CD4-positive, alpha-beta T cell treated with Interleukin-21 for 1 hour (primary cell): Measurements from ENCODE around the gene VDAC1.
"Not testable (repeated sequence)": the region's sequence is repeated elsewhere in the genome, so short reads cannot be mapped to it uniquely, and the experiment has no call there.

Experiments
- DNase-seq: peaks from one replicate; pipeline ENCODE4 v3.0.0-alpha.2; 2020

The VDAC1 gene

GRCh38 chr5:133963493-133964128 lies 41.2 kb downstream of the VDAC1 start:
- no peak for DNase-seq

DNA sequence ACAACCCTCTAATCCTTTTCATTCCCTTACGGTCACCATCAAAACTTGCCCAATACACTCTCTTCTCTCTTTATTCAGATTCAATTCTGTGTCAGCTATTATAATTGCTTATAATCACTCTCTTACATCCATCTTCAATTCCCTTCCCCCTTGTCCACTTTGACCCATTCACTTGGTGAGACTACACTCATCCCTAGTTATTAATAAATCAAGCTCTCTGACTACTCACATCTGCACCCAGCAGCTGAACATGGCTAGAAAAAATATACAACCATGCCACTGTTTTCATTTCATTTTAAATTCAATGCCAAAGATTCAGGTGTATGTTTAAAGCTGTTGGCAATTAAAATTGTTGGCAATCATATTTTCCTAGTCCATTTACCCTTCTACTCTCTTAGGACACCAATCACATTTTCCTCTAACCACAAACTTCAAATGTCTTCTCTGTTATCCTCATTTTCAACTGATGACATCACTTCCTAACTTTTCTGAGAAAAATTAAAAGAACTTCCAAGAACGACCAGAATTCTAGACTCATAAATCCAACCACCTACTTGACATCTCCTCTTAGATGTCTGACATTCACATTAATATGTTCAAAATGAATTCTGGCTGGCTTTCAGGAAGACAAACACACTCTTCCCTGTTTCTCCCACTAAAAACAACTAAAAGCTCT lies 41.8 kb downstream of the VDAC1 start:
- DNase-seq: no peak

GRCh38 chr5:133962131-133962530 lies 42.6 kb downstream of the VDAC1 start:
- no peak for DNase-seq

DNA sequence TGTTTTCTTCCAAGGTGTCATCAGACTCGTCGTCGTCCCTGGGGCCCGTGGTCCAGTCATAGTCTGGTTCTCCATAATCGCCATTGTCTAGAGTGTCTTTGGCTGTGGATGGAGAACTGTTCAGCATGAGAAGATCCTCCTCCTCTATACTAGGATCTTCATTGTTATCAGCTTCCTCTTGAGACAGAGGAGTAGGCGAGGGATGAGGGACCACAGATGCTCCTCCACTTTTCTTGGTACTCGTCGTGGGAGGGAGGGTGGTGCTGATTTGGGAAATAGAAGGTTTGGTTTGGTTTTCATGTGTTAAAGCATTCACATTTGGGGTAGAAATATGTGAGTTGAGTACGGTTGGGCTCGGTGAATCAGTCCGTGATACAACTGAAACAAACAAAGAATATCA lies 45.1 kb downstream of the VDAC1 start:
- DNase-seq: no peak

DNA sequence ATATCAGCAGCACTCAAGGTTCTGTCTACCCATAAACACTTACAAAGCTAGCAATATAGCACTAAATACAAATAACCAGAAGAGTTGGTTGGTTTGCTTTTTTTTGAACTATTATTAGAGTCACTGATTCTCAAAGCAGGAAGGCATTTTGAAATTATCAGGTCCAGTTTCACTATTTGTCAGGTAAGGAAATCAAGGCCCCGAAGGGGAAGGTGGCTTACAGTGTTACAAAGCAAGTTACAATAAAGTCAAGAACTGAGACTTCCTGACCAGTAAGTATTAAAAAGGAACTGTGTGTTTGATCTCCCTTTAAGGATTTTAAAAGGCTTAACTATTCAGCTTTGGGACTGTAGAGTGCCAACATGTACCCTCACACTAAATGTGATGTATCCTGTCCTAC lies 47.2 kb downstream of the VDAC1 start:
- no peak for DNase-seq

GRCh38 chr5:133957080-133957479 lies 47.7 kb downstream of the VDAC1 start:
- no peak for DNase-seq

DNA sequence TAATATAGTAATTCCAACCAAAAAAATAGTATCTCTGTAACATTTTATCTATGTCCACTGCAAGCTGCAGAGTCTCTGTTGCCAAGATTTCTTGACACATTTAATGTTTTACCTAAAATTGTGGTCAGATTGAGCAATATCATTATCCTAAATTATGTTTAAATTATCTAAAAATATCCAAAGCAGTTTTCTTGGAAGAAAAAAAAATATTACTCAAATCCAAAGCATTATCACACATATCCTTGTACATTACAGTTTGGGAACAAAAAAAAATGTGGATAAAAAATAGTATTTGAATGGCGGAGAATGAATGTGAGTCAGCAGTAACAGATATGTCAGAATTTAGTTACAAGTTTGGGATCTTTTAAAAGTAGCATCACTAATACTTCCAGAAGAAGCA lies 48.6 kb downstream of the VDAC1 start:
- DNase-seq: not testable (repeated sequence)

- no peak for DNase-seq
These were observed 51.1 kb downstream of the VDAC1 start for GRCh38 chr5:133953568-133954145.

DNA sequence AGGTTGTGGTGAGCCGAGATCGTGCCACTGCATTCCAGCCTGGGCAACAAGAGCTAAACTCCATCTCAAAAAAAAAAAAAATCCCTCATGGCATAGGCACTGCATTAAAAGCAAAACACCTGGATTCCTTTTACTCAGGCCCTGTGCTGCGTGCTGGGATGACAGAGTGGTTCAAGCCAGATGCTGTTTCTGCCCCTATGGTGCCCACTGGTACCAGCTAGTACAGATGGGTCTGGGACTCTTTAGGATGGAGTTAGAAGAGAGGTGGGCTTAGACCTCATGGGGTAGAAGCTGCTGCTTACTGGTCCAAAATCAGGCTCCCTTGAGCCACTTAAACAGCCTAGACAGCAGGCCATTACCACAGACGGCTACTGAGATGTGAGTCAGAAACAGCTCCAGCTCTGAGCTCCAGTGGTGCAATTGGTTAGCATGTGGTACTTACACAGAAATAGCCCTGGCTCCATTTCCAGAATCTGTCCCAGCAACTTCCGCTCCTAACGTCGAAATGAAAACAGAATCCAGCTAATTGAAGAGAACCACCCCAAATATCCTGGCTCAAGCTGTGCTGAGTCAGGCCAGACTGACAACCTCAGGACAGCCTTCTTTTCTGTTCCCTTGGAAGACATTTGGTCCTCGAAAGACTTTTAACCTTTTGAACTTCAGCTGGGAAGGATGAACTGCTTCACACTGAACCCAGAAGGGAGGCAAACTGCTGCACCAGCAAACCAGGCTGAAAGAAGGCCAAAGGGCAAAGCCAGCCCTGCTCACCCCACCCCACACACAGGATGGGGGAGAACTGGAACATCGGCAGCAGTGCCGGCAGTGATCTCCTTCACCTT lies 51.8 kb downstream of the VDAC1 start:
- no peak for DNase-seq

- no peak for DNase-seq
These were observed 53.8 kb downstream of the VDAC1 start for GRCh38 chr5:133950821-133951612.

- DNase-seq: no peak
These were observed 56.1 kb downstream of the VDAC1 start for GRCh38 chr5:133948721-133949120.

GRCh38 chr5:133947431-133947841 lies 57.3 kb downstream of the VDAC1 start:
- no peak for DNase-seq

DNA sequence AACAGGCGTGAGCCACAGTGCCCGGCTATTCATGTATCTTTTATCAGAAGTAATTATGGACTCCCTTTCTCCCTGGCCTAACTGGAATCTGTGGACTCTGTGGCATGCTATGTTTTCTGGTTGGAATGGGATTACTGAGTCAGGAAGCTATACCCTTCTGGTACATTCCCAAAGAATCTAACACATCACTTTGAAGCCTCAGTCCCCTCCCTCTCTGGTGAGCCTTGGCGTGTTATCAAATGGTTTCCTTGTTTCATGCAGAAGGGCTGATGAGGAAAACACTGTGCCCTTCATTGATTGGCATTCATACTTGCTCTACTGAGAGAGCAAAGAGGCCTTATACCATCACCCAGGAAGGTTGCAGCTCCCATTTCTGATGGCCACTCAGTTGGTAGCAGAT lies 59.2 kb downstream of the VDAC1 start:
- no peak for DNase-seq

DNA sequence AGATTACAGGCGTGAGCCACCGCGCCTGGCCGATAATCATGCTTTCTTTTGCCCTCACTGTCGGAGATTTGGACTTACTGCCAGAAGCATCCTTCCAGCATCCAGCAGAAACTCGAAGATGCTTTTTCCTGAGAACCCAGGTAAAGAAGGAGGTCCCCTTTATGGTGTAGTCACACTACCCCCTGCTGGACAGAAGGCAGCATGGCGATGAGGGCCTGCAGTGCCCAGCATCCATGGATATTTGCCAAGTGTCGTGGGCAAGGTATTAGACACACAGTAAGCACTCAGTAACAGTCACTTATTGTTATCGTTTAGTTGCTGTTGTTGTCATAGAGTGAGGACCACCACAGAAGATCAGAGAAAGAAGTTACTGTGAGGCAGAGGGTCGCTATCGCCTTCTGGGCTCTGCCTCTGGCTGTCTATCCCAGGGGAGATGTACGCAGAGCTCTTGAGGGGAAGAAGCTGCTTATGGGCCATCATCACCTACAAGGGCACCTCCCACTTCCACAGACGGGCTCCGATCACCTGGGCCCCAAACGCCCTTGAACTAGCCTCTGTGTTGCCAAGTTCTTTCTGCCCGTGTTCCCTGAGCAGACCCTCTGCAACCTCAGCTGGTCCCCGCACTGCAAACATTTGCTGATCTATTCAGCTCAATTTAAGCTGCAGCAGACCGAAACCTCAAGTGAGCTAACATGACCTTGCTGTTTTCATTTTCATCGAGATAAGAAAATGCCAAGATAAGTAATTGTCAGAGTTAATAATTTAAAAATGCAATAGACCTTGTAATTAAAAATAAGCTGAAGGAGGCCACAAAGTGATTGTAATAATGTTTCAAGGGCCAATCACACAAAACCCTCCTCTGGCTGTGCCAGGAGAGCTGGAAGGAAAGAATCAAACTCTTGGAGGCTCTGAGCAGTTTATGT lies 60.3 kb downstream of the VDAC1 start:
- DNase-seq: peak; percentile 23

GRCh38 chr5:133943475-133943817 lies 61.3 kb downstream of the VDAC1 start:
- DNase-seq: no peak

DNA sequence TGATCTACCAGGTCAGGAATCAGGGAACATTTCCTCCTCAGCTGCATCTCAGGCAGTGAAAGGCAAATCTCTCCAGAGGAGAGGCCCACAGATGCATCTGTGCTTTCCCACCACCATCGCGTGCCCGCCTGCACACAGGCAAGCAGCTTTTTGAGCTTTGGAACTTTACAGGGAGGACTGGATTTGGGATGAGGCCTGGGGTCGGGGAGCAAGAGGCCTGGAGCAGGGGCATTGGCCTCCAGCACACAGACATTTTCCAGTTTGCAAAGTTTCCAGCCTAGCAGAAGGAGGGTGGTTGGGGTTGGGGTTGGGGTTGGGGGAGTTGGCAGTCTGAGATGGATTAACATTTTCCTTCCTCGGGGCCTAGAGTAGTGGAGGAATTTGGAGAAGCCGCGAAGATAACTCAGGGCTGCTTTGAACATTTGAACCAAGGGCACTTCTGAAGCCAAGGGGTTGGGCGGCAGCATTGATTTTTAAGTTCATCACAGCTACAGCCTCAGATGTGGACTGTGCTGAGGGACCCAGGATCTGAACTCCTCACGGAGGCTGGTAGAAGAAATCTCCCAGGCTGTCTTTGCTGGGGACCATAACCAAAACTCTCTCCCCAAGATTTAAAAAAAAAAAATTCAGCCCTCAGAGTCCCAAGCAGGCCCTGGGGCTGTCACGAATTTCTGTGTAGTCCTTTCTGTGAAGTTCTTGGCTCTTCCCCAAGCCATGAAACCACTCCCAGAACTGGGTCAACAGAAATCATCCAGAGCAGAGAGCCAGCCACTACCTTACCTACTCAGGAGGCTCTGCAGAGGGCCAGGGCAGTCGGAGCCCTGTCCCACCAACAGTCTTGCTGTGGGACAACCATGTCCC lies 61.9 kb downstream of the VDAC1 start:
- no peak for DNase-seq

- DNase-seq: no peak
These were observed 63.1 kb downstream of the VDAC1 start for GRCh38 chr5:133941456-133942196.

DNA sequence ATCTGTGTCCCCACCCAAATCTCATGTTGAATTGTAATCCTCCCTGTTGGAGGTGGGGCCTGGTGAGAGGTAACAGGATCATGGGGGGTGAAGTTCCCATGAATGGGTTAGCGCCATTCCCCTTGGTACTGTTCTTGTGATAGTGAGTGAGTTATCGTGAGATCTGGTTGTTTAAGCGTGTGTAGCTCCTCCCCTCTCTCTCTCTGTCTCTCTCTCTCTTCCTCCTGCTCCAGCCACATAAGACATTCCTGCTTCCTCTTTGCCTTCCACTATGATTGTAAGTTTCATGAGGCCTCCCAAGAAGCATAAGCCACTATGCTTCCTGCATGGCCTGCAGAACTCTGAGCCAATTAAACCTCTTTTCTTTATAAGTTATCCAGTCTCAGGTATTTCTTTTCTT lies 65.1 kb downstream of the VDAC1 start:
- DNase-seq: no peak

- DNase-seq: no peak
These were observed 65.8 kb downstream of the VDAC1 start for GRCh38 chr5:133938929-133939328.
